CD4-positive, alpha-beta T cell treated with Interleukin-4 for 4 hours (primary cell): Measurements from ENCODE around the gene COMMD9.
A peak's percentile ranks its signal among the peaks of the same experiment; 100 is the strongest.
"Not testable (repeated sequence)": the region's sequence is repeated elsewhere in the genome, so short reads cannot be mapped to it uniquely, and the experiment has no call there.

Experiments used
- DNase-seq: peaks from one replicate; pipeline ENCODE4 v3.0.0-alpha.2; 2020

The COMMD9 gene

DNA sequence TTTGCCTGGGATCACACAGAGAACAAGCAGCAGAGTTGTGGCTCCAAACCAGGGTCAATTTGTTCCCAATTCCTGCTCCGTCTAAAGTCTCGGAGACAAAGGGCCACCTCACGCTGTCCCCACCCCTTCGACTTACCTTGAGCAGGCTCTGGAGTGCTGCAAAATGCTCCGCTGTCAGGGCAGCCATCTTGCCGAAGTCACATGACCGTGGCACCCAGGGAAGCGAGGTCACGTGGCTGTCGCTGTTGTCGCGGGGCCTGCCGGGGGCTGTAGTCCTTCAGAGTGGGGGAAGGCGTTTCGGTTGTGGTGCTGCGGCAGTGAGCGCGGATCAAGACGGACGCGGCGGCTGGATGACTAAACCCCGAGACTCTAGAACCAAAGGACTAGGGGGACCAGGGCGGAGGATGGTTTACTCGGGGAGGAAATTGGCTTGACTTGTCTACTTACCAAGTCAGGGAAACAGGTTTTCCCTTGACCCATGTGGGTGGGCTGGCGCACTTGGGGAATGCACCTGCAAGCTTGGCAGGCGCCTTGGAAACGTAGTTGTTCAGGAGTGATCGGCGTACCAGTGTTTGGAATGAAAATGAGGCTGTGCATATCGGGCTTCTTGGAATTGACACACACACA lies at the start of gene COMMD9:
Gene COMMD9 (minus strand): TSS at position 199 of the 627 bp plus-strand sequence. CDS start 12 bp downstream, at position 187.
- DNase-seq, result peak; percentile 94

DNA sequence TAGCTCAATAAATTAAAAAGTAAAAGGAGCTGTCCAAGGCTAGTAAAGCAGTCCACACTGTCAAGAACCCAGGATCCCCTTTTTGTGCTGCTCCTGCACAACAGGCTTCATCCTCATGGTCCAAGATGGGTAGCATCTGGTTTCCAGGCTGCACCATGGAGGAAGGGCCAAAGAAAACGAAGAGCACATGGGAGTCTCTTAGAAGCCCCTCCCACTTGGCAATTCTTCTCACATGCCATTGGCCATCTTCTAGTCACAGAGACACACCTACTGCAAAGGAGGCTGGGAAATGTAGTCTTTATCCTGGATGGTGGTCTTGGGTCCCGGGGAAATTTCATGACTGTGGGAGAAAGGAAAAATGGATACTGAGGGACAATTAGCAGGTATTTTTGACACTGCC lies 44.7 kb upstream of the COMMD9 start:
- DNase-seq, result no peak

DNA sequence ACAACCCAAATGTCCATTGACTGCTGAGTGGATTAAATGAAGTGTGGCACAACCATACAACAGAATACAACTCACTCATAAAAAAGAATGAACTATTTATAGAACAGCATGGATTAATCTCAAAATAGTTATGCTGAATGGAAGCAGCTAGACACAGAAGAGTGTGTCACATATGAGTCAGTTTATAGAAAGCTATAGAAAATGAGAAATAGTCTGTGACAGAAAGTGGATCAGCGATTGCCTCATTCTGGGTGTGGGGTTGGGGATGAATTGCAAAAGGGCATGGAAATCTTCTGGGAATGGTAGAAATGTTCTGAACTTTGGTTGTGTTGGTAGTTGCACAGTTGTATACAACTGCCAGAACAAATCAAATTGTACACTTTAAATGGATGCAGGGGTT lies 44.2 kb upstream of the COMMD9 start:
- no peak for DNase-seq

DNA sequence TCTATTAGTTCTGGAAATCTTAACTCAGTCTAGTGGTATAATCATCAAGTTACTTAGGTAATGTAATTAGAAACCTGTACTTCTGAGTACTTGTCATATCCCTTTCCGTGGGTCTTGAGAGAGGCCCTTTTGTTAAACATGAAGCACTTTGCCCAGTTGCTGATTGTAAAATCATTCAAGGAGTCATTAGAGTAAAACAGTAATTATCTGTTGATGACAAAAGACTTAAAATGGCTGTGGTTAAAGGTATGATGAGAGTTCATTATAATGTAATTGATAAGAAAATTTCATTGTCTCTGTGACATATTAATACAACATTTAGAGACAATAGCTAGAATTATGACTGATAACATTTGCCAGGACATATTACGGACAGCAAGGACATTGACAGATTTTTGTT lies 41.2 kb upstream of the COMMD9 start:
- no peak for DNase-seq

DNA sequence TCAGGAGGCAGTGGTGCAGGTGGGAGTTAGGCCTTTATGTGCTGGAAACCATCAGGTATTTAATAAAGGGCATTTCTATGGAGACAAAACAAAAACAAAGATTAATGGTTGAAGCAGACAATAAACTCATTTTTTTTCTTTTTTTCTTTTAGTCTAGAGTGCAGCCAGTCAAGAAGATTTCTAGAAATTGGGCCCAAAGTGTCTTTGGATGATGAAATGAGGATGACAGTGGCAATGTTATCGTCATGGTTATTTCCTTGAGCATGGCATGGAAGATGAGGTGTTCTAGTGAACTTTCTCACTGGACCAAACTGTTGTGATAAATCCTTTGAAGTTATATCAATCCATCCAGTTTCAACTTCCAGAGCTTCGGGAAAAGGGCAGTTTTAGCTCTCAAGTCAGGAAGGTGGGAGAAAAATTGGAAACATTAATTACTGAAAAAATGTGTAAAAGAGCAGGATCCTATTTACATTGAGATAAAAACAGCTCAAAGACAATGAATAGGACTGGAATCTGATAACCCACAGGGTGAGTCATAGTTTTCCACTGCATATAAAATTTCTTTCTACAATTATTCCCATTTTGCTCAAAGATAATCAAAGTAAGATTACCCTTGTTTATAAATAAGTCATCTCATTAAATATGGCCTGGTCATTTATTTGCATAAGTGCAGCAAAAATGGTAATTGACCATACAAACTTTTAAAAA lies 39.9 kb upstream of the COMMD9 start:
- DNase-seq, result no peak

DNA sequence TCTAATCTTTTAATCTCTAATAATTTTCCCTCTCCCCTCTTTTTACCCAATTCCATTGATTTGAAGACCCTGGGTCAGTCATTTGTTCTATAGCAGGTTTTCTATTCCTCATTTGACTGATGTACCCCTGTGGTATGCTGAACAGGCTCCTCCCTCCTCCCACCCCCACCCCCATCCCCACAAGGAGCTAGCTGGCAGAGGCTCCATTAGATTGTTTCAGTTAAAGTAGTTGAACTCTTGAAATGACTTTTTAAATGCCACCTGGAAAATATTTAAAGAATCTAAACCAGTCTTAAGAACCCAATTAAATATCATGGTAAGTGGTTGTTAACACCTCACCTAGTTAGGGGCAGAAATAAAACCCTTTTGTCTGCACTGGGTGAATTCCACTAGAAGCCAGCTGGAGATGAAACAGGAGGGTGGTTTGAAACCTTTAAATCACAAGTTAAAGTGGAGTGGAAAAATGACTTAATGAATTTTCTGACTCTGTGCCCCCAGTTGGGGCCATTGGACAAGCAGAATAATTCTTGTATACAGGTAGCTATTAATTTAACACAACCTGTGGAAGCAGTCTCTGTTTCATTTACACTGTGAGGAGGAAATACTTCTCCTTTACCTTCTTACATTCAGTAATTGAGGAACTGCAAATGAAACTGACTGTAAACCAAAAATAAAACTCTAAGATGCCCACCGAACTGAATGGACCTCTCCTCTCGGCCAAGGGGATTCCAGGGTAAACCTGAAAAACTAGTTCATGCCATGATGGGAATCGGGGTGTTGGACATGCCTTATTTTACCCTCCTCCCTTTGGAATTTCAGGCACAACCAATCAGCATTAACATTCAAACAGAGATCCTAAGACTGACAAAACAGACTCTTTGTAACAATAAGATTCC lies 37.5 kb upstream of the COMMD9 start:
- no peak for DNase-seq

DNA sequence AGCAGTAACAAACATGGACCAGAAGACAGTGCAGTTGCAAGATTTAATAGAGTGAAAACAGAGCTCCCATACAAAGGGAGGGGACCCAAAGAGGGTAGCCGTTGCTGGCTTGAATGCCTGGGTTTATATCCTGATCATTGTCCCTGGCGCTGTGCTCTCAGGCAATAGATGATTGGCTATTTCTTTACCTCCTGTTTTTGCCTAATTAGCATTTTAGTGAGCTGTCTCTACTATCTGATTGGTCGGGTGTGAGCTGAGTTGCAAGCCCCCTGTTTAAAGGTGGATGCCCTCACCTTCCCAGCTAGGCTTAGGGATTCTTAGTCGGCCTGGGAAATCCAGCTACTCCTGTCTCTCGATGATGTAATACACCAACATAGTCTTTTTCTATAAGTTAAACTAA lies 36.2 kb upstream of the COMMD9 start:
- not testable (repeated sequence) for DNase-seq

DNA sequence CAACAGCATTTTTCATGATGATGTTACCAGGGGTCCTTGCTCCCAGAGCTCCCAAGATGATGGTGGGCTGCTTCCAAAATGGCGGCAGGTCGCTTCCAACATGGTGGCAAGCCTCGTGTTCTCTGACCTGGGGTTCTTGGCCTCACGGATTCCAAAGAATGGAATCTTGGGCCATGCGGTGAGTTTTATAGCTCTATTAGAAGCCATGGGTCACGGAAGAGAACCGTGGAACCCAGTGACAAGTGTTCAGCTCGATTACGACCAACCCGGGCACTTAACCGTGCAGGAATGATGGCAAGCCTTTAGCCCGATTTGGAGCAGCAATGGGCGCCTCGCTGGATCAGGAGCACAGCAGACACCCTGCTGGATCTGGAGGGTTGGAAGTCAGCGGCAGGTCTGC lies 35.7 kb upstream of the COMMD9 start:
- DNase-seq, result not testable (repeated sequence)

DNA sequence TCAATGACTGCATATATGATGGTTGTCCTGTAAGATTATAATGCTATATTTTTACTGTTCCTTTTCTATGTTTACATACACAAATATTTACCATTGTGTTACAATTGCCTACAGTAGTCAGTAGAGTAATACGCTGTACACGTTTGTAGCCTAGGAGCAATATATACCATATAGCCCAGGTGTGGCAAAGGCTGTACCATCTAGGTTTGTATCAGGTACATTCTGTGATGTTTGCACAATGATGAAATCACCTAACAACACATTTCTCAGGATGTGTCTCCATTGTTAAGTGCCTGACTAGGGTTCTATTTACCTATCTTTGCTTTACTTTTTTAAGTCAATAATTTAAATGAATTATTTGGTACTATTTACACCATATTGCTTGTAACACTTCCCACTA lies 28.8 kb upstream of the COMMD9 start:
- no peak for DNase-seq

DNA sequence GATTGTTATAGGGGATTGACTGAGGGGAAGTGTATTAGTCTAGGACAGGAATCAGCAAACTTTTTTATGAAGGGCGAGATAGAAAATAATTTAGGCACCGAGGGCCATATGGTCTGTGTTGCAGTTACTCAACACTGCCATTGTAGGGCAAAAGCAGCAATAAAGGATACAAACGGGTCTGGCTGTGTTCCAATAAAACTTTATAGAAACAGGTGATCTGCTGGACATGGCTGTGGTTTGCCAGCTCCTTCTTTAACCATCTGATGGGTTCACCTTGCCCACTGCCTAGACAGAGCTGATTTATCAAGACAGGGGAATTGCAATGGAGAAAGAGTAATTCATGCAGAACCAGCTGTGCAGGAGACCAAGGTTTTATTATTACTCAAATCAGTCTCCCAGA lies 26.8 kb upstream of the COMMD9 start:
- DNase-seq, result no peak

DNA sequence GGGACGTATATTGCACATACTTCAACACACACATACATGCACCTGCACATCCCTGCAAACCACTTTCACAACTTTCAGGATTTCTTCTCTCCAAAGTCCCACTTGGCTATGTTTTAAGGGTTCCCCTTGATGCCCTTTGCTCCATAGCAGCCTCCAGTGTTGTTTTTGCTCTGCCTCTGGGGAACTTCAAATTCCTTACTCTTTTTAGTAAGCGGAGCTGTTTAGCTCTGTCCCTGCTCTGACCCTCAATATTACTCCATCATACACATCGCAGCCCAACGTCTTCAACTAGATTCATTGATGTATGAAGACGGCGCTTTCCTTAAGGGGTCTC lies 25.2 kb upstream of the COMMD9 start:
- DNase-seq, result no peak

DNA sequence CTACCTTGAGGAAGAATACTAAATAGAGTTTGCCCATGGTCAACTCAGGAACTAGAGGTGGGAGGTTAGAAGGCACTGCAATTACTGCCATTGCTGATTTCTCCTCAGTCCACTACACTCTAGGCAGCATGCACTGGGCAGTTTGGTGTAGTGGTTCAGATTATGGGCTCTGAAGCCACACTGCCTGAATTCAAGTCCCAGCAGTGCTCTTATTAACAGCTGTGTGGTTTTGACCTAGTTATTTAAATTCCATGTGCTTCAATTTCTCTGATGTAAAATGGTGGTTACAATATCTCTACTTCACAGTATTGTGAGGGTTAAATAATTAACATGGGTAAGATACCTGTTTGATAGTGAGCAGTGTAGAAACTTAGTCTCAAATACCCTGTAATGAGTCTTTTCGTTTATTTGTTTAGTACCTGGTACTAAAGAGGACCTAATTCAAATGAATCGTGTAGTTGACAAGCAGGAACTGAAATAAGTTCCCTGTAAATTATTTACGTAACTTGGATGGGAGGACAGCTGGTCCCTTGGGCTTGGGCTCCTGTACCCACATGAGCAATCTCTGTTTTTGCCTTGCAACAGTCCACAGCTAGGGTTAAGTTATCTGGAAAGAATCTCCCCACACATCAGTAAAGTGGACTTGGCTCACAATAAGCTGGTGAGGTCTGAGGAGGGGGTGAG lies 24.7 kb upstream of the COMMD9 start:
- no peak for DNase-seq

DNA sequence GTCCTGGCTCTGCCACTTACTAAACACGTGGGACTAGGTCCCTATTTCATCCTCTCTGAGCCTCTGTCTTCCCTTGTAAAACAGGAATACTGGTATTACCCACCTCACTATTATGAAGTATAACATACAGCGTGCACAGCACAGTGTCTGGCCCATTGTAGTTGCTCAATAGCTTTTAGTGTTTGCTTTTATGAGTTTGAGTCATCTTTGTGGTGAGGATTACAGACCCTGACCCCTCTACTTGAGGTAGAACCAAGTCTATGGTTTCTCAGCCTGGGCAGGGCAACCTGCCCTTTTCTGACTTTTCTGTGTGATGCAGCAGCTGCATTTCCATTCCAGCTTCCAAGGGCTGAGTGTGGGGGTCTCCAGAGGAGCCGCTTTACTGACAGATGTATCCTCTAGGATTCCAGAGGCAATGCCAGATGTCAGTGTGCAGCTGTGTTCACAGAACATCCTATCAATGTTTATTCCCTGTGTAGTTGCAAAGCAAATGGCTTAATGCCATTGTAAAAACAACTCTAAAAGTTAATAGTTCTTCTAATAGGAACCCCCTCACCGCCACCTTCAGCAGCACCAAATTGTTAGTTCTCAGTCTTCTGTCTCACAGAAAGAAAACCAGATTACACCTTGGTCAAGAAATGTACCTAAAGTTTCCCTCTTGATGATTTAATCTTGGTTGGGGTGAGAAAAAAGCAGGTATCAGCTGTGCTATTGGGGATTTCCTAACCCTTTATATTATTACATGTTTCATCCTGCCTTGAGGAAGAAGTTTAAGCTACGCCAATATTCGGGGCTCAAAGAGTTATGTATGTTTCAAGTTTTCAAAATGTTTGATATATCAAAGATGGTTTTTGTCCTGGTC lies 23.6 kb upstream of the COMMD9 start:
- DNase-seq, result no peak

DNA sequence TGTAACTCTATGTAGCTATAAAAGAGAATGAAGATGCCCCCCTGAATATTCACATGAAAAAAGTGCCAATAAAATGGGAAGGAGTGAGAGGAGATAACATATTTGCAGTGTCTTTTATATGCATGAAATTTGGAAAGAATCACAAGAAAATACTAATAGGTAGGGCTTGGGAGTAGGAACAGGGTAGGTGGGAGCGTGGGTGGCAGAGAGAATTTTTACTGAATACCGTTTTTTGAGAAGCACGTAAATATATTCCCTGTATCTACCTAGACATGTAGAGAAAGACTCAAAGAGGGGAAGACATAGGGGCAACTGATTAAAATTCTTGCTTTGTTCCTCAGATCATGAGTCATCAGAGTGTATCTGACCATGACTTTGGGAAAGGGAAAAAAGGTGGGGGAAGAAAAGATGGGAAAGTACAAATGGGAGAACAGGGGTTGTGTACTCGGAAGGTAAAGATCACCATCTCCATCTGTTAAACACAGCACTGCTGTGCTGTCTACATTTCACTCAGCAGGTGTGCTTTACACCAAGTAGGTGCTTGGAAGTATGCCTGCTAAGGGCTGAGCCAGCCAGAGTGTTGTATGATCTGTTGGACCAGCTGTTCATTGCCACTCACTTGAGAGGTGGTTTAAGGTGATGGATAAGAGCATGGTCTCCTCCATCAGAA lies 22.8 kb upstream of the COMMD9 start:
- DNase-seq, result no peak

DNA sequence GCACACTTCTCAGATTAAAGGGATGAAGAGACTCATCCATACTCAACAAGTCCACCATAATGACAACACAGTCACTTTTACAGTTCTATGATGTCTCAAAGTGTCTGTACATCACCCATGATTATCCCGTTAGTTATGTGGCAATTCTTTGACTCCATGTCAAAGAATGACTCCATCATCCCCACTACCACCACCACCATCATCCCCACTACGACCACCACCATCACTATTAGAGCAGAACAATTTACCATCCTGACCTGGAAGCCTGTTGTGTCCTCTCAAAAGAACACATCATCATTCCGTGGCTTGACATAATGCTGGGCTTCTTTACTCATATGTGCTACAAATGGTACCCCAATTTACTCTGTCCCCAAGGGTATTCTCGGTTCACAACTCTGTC lies 20.6 kb upstream of the COMMD9 start:
- no peak for DNase-seq

DNA sequence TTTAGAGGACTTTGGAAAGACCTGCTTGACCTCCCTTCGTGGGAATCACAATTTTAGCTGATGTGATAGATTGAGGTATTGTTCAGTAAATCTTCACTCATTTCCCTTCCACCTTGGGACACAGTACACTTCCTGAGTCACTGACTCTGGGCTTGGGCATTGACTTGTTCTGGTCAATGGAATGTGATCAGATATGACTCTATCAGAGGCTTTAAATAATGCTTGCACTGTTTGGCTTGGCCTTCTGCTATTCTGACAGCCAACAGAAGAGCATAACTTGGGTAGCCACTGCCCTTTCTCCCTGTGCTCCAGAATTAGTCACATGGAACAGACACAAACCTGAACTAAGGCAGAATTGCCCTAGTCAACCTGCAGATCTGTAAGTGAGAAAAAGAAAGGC lies 19.4 kb upstream of the COMMD9 start:
- DNase-seq, result no peak

DNA sequence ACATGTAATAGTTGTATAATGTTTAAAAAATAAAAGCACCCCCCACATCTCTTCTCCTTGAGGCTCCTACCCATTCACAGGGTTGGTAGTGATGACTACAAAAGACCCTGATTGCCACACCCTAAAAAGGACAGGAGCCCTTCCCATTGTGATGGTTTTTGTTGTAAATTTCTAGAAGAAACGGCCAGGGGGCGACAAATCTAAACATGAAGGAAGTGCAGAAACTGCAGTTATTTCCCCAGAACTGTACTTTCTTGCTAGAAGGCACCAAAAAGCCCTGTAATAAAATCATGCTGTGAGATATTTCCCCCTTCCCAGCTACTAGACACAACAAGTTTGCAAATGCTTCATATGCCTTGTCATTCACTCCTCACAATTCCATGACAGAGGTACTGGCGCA lies 17.7 kb upstream of the COMMD9 start:
- peak; percentile 57 for DNase-seq

DNA sequence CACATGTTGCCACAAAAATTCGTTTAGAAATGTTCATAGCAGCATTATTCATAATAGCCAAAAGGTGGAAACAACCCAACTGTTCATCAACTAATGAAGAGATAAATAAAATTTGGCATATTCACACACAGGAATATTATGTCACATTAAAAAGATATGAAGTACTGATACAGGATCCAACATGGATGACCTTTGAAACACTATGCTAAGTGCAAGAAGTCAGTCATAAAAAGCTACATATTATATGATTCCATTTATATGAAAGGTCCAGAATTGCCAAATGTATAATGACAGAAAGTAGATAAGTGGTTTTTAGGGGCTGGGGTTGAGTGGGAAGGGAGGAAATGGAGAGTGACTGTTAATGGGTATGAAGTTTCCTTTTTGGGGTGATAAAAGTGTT lies 15.8 kb upstream of the COMMD9 start:
- DNase-seq, result no peak

DNA sequence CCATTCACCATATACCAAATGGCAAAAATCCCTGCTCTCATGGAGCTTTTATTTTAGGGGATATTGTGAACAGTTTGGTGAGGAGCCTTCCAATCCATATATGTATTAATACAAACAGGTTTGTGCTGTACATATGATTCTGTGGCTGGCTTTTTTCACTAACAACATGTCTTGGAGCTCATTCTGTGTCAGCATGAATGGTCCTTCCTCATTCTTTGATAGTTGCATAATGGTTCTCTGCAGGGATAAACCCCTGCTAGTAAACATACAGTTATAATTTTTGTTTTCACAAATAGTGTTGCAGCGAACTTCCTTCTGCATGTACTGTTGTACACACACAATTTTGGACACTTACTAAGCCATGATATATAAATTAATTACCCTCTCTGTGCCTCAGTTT lies 15.1 kb upstream of the COMMD9 start:
- no peak for DNase-seq

DNA sequence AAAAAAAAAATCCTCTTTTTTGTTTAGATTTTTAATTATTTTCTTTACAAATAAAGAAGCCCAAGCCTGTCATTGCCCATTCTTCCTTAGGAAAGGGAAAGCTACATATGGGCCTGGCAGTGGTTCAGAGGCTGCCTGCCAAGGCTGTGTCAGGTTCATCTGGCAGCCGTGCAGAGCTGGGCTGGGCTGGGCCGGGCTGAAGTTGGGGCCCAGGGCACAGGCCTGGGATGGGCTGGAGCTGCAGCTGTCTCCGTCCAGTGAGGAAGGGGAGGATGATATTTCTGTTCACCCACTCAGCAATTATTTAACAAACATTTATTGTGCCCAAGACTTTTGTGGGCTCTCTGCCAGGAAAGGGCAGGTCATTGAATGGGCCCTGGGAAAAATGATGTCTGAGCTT lies 11.4 kb upstream of the COMMD9 start:
- DNase-seq, result no peak

DNA sequence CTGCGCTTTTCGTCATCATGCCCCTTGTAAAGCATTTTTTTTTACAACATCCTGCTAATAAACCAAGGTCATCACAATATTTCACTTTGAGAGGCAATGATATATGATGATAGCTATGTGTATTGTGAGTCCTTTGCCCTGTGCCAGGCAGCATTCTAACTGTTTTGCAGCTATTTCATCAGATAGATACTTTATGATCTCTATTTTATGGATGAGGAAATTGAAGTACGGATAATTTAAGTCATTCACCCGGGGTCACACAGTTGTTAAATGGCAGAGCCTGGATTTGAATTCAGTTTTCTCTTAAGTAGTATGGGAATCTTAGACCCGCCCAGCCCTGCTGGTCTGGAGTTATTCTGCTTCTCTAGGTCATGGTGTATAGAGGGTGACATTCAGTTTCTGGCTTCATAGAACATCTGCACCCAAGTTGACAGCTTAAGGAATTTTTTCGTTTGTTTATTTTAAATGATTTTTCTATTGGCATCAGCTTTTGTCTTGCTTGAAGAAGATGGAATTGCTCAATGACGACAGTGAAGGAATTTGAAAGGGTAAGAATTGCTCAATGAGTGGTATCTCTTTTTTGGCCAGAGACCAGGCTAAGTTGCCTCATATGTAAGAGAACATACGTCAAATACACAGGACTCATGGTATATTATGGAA lies 7.8 kb upstream of the COMMD9 start:
- no peak for DNase-seq
